Omental fat pad (tissue), 4 donors: ENCODE results near the gene SUPT3H. TPM values are rescaled to one million over a fixed set of nuclear protein-coding genes. Genes with fewer than 3 reads are reported as not detected.

Experiments
- ATAC-seq: fragments of 150-250 bp; one replicate; pipeline ENCODE4 v1.9.1; 2016; ENCODE audit warnings: mild to moderate bottlenecking, moderate library complexity; ENCODE audit not compliant: low FRiP score
- DNase-seq: peaks from one replicate; pipeline ENCODE4 v3.0.0-alpha.2; 2019; ENCODE audit warnings: low spot score
- CTCF ChIP-seq, 3 donors: fragments of 450-650 bp; IDR thresholded peaks; one replicate each; pipeline ENCODE4 v1.5.1; 2016 to 2017; ENCODE audit warnings: antibody characterized with exemption in 3 of 3, mild to moderate bottlenecking in 3 of 3, moderate library complexity in 2 of 3
- total RNA-seq, 4 donors: library from RNA; depleted of rRNA; stranded (reverse); fragments of >200 nt; gene quantifications; one replicate each; pipeline ENCODE4 v1.1.0, GENCODE V29; 2016

The SUPT3H gene
- total RNA-seq, 4 donors from 2014 or later = 2.2 to 8.4 (median 5.2) TPM

- no peak for TF ChIP-seq CTCF (IDR thresholded peaks at IDR 0.05)
- no peak for DNase-seq
- ATAC-seq = no peak
Measured at GRCh38 chr6:45256697-45257695, 120.7 kb downstream of the SUPT3H start.

GRCh38 chr6:45255434-45255833 is 122.3 kb downstream of the SUPT3H start:
- TF ChIP-seq CTCF (IDR thresholded peaks at IDR 0.05) = no peak
- ATAC-seq (no peak), DNase-seq (no peak)

- no peak for ATAC-seq
- TF ChIP-seq CTCF (IDR thresholded peaks at IDR 0.05) = no peak
- no peak for DNase-seq
Measured at GRCh38 chr6:45254253-45254652, 123.5 kb downstream of the SUPT3H start.

GRCh38 chr6:45253453-45253852 is 124.3 kb downstream of the SUPT3H start:
- TF ChIP-seq CTCF (IDR thresholded peaks at IDR 0.05) = no peak
- ATAC-seq = no peak

GRCh38 chr6:45231660-45232059 is 146.1 kb downstream of the SUPT3H start:
- ATAC-seq = no peak
- no peak for DNase-seq
- TF ChIP-seq CTCF (IDR thresholded peaks at IDR 0.05) = no peak

More at GRCh38 chr6:45253453-45253852, 124.3 kb downstream of the SUPT3H start:
- DNase-seq = no peak

- no peak for TF ChIP-seq CTCF (IDR thresholded peaks at IDR 0.05)
- no peak for ATAC-seq
- DNase-seq = no peak
Measured at GRCh38 chr6:45229416-45229815, 148.3 kb downstream of the SUPT3H start.

- no peak for TF ChIP-seq CTCF (IDR thresholded peaks at IDR 0.05)
- ATAC-seq (no peak), DNase-seq (no peak)
Measured at GRCh38 chr6:45226081-45226480, 151.7 kb downstream of the SUPT3H start.
